Medulla oblongata (tissue), 1 donor: ENCODE measurements around the gene PGM5.

ENCODE experiments used
- DNase-seq: peaks from one replicate; pipeline ENCODE4 v3.0.0-alpha.2; 2015; ENCODE audit errors: extremely low spot score

Gene PGM5

DNA sequence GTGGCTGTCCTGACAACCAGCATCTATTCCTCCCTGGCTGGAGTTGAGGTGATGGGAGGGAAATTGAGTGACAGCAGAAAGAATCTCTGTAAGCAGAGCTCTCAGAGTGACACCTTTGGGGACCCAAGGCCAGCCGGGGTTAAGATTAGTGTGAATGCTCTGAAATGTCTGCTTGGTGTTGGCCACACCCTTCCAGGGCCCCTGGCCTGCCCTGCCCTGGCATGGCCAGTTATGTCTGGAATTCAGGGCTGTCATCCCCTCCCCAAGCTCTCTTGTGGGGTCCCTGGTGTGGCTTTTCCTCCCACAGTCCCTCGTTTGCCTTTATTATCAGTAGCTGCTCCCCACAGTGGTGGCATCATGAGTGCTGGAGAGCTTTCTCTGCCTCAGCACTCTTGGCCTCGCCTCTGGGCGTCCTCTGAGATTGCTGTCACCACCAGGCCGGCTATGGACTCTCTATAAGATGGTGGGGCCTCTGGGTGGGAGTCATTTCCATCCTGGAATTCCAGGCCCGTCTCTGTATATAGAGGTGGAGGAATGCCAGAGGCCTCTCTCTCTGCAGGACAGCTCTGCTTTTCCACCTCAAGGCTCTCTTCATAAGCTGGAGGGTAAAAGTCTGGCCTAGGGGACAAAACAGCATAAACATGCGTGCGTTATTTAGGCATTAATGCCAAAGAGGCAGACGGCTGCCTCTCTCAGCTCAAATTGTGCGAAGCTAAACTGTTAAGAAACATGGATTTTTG is 180.6 kb downstream of the PGM5 start:
- DNase-seq = no peak

DNA sequence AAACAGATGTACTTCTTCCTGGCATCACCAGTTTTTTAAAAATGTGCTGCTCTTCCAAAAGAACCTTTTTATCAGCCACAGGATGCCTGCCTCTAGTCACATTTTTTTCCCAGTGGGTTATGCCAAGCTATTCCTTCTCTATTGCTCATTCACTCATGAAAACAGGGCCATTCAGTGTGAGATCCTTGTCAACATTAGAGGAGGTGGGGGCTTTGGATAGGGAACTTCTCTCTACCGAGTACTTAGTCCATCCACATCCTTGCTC is 181.1 kb downstream of the PGM5 start:
- DNase-seq = no peak

DNA sequence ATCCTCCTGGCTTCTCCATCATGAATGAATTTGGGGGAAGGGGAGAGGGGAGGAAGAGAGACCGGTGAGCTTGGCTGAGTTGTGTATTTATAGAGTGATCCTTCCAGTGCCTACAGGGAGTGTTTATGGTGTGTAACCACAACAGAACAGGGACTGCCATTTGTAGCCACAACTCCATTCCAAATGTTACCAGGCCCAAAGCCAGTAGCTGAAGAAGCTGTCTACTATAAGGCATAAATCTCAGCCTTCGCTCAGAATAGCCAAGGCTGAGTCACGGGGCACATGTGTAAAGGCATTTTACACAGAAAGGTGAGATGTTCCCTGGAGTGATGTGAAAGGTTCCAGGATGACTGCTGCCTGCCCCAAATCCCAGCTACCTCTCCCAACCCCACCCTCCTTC is 181.8 kb downstream of the PGM5 start:
- DNase-seq = no peak

DNA sequence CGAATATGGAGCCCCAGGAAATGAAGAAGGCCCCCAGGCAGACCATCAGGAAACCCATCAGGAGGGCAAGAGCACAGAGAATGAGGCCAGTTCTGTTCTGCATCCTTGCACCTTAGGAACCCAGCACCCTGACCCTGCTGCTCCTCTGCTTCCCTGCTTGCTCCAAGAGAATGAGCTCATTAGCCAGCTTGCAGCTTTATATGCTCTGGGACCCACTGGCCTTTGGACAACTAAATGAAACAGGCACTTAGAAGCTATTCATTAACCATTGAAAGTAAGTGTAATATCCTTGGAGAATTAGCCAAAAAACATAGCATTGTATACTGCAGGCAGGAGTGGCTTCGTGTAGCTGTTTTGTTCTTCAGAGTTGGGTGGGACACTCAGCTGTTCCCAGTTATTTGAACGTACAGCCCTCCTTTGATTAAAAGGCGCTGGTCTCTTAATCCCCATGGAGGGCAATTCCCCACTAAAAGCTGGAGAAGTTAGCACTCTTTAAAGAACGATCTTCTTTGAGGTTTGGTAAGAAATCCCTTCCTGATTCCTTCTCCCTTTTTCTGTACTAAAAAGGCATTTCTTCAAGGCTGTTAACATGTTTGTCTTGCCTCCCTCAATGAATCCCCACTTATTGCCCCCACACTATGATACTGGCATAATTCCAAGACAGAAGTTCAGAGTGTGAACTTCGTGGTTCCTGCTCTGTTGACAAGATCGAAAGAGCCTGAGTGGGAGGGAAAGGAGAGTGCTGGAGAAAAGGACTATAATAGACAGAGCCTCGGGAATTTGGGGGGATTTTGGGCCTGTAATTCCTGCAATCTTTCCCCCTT is 184.5 kb downstream of the PGM5 start, which contains the start of gene TMEM252:
TMEM252 (minus strand) TSS at position 172 of the 824 bp plus-strand sequence; CDS start at position 103, 69 bp downstream.
- DNase-seq = no peak

DNA sequence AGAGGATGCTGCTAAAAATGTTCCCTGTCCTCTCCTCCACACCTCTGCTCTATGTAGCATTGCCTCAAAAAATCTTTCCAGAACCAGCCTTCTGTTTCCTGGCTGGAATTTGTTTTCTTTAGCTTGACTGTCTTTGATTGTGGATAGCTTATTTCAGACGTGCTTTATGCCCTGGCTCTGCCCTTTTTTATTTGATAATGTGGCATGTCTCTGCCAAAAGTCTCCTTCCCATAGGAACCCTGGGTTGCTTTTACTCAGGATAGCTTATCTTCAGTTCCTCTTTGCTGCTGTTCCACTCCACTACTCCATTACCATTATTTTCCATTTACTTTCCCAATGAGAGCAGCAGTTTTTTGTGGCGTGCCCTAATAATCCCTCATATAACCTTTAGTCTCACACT is 185.2 kb downstream of the PGM5 start:
- no peak for DNase-seq

DNA sequence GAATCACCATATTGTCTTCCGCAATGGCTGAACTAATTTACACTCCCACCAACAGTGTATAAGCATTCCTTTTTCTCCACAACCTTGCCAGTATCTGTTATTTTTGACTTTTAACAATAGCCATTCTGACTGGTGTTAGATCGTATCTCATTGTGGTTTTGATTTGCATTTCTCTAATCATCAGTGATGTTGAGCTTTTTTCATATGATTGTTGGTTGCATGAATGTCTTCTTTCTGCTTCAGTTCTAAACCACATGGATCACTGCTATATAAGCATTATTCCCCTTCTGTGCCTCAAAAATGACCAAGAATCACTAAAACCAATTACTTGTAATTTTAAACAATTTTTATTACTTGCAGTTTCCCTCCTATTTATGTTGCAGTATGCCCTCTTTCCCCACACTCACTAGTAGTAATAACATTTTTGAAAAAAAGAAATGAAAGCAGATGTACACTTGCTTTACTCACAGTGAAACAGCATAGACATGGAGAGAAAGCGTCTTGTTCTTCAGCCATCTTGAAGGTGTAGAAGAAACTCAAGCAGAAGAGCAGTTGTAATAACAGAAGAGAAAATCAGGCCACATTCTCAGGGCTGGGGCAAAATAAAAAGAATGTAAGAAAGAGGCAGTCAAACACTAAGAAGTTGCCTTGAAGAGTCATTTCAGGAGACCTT is 188.8 kb downstream of the PGM5 start:
- DNase-seq = no peak

DNA sequence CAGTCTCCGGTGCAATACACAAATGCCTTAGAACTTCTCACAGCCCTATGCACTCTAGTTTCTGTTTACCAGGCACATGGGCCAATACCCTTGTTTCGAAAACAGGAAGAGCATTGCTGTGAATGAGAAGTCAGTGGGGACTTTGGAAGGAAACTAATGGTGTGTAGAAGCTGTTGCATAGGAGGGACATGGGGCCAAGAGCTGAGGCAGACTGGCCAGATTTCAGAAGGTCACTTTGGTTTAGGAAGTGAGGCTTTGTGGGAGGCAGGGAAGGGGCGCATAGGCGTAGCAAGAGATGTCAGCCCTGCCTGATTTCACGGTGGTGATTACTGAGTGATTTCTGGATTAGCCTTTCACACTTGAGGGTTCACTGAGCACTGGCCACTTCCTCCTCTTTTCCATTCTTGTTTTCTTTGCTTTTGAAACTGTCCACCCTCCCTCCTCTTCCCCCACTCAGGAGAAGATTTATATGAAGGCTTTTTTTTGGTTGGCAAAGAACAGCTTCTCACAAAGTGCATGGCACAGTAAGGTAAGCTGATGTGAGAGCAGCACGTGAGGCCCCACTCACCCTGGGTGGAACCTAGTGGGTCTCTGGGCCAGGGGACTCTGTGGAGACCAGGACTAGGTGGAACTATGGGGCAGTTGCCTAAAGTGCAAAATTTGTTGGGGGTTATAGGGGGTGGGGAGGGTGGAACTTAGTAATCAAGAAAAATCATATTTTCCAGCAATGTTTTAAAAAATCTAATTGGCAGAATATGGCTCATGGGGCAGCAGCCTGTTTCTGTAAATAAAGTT is 190.4 kb downstream of the PGM5 start:
- DNase-seq = peak; percentile 77

DNA sequence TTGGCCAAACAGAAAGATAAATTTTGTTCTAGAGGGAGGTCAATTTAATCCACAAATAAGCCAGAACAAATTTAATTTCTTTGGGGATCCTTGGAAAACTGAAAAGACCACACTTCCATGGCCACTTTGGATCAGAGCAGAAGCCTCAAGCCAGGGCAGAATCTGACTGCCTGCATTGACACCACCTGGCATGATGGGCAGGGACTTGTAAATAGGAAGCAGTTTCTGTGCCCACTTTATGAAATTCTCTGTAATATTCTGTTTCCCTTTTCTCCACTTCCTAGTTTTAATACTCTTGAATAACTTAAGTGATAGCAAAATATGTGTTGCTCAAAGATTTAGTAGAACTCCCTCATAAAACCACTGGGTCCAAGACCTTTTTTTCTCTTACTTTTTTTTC is 191.0 kb downstream of the PGM5 start:
- DNase-seq = no peak

DNA sequence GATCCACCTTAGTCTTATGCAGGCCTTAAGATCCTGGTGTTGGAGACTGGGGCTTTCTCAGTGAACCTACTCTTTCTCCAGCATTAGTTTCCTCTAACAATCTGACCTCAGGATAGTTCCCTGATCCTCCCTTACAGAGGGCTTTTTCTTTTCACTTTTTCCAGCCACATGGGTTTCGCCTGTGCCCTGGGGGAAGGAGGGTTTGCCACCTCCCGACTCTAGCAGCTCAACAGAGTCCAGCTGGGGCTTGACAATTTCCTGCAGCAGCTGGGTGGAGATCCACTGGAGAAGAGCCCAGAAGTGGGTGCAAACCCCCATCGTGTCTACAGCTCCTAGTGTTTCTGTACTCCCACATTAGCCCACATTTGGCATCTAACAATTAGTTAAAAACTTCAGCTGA is 191.8 kb downstream of the PGM5 start:
- no peak for DNase-seq

DNA sequence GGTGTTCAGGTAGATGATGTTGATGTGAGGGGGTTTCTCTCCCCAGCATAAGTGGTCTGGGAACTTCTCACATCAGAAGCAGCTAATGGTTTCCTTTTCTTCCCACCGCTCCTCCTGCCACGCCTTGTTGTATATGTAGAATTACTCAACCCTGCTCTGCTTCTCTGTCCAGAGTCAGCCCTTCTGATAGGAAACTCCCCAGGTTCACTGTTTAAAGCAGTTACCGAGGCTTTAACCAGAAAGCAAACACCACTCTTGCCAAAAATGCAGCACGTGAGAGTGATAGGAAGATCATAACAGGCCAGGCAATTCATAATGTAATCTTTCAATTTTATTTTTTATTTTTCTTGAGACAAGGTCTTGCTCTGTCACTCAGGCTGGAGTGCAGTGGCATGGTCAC is 194.8 kb downstream of the PGM5 start:
- no peak for DNase-seq

DNA sequence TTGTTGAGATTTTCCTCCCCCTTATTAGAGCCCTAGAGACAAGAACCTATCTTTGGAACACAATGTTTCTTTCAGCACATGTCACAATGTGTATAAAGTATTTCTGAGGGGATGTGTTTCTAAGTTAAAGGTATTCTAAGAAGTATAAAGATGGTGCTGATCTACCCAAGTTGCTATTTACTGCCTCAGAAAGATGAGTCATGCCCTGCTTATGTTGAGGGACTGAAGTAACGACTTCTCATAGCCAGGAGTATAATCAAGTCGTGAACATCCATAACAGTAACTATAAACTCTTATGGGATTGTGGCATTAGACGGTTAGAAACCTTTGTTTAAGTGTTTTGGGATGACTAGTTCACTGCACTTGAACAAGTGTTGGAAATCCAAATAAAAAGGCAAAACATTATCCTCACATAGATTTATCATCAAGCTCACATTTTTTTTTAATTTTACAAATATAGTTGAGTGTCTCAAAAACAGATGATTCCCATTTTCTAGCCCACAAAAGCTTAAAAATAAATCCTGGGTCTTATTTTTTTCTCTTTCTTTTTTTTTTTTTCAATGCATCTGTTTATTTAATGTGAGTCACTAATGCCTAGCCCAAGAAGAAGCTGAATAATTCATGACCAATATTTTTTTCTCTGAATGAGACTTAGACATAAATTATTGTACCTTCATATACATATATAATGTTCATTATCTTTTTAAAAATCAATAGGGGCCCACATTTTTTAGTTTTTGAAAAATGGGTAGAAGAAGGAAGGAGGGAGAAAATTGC is 196.5 kb downstream of the PGM5 start:
- no peak for DNase-seq

DNA sequence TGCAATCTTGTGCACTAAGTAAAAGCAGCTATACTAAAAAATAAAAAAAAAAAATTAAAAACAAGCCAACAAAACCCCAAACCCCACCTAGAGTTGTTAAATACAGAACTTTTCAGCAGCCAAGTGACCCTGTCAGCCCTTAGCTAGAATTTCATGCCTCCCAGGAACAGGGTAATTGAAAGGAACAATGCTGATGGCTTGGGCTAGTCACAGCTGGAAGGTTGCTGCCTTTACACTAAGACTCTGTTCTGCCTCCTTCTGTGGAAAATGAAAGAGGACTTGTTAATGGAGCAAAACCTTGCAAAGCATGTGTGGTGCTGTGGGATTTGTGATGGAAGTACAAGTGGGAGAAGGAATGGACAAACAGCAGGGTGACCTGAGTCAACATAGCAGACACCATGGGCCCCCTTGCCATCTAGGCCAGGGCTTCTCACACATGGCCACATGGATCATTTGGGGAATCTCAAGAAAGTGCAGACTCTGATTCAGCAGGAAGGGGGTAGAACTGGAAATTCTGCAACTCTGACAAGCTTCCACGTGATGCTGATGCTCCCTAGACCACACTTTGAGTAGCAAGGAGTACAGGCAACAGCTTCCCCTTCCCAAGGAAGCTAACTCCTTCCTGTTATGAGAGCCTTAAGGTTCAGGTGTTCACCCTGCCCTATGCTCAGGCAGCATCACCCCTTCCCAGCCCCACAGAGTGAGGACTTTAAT is 199.2 kb downstream of the PGM5 start:
- DNase-seq = no peak

DNA sequence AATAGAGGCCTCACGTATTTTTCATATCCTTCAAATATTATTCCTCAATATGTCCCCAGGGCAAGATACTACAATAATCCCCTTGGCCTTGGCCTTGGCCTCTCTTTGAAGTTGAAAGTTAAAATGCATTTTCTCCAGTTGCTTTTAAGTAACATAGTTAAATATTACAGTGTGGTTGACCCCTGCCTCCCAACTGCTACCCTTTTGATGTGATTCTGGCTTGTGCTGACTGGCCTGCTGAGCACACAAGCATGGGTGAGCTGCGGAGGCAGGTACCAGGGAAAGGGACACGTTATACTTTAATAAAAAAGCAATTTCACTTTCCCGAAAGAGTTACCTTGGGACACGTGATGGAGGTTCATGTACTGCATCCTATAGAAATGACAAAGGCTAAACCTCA is 202.1 kb downstream of the PGM5 start:
- DNase-seq = no peak

DNA sequence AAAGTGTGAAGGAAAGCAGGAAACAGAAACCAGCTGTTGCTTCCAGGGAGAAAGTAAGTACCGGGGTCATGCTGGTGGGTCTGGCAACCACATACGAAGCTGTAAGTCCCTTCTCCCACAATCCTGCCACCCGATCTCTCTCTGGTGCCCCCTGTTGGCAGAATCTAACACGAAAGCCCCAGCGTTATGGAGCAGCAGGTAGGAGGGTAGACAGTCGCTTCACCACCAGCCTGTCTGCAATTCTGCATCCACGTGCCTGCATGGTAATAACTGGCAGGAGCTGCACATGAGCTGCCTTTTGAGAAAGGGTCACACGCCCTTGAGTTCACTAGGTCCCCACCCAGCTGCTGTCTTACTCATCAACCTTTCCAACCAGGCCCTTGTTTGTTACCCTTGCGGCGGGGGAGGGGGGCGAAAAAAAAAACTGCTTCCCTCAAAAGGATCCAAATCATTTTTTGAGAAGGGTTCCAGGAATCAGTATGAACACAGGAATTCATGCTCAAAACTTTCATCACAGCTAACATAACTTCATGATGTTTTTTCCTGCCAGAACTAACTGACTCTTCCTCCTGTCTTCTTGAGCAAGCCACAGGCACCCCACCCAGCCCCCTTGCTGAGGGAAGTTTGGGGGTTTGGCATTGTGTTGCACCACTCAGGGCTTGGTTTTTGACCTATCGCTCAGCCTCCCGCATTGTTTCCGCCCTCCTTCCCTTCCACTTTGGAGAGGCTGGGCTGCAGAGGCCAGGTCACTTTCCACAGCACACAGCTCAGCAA is 203.8 kb downstream of the PGM5 start:
- DNase-seq = peak; percentile 48

DNA sequence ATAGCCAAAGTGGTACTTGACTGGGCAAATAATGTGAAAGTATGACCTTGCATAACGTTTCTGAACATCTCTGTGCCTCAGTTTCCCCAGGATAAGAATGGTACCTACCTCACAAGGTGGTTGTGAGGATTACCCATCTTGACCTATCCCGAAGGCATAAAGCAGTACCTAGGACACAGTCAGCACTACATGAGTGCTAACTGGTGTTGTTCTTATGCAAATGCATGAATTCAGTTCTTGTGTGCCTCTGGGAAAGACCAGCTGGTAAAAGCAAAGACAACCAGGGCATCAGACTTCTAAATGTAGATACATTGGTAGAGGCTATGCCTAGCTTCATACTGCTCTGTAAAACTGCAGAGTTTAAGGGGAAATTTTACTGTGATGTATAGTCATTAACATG is 206.1 kb downstream of the PGM5 start:
- no peak for DNase-seq

DNA sequence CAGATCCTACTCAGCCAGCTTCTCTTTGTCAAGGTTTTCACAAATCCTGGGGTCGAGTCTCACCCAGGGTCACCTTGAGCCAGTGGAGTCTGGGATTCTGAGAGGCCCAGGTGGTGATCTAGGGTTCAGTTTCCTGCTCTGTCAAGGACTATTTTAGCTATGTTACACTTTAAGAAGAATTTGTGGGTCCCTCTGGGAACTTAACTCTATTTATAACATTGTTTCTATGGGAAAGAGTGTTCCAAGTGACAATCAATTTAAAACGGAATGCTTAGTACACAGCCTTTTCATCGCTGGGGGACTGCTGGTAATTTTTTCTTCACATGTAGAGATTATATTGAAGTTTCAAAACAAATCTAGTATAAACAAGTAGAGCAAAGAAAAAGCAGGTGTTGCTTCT is 211.2 kb downstream of the PGM5 start:
- DNase-seq = no peak

DNA sequence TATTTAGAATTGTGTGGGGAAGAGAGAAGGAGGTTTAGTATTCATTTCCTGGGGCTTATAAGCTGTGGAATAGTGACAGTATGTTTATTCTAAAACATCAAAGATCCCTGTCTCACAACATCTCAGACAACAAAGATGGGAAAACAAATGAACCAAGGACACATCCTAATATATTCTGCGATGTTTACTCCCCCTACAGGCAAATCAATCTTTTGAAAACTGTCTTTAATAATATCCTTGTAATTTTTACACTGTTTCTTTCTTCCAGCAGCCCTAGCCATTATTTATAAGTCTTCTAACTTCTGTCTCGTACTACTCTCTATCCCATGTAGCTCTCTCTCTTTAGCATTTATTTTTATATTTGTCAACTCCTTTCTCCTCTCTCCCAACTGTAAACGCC is 217.7 kb downstream of the PGM5 start:
- DNase-seq = no peak

DNA sequence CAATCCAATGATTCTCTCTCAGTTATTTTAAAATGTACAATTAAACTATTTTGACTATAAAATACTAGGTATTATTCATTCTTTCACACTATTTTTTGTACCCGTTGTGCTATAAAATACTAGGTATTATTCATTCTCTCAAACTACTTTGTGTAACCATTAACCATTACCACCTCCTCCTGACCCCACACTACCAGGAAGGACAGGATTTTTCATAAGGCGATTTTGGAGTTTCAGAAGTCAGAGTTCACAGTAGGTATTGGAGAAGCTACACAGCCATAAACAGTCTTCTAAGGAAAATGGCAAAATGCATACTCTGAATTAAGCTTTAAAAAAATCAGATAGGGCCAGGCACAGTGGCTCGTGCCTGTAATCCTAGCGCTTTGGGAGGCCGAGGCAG is 219.4 kb downstream of the PGM5 start:
- DNase-seq = no peak

DNA sequence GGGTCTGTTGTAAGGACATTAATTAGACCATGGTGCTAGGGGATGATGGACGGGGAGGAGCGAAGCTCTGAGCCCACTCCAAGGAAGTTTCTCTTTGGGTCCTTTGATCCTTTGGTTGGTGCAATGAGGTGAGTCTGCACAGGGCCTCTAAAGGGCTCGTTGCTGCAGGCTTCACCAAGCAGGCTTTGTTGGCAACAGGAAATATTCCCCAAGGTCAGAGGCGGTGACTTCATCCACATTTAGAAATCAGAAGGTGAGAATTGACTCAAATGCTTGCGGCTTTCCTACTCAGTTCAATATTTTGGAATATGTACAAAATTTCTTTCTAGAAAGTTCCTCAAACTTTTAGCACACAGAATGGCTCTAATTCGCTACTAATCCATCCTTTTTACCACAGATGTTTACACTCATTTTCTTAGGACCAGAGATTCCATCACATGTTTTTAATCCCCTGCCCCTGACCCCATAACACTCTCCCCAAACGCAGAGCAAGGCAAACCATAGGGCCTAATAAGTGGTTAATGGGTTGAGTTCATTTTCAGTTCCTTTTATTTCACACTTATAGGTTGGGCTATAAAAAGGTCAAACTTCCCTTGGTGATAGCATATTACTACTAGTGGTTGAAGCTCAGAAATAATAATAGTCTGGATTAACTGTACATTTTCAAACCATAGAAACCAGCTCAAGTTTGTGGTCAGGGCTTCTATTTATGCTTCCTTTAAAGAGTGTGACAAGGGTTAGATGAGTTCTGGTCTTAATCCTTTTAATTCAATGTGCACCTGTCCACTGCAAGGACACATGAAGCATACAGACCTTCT is 221.6 kb downstream of the PGM5 start:
- DNase-seq = no peak
